SU-DHL-6 (cell line): ENCODE measurements around the gene ANGPTL2.

Experiments used
- H2AFZ ChIP-seq: fragments of 200-600 bp; sonication (generic); 2 replicates; pipeline ENCODE4 v1.6.1; 2014; ENCODE audit warnings: low read depth, mild to moderate bottlenecking, moderate library complexity, mixed read lengths, antibody characterized with exemption, low read length; ENCODE audit not compliant: severe bottlenecking
- H3F3A ChIP-seq: fragments of 200-600 bp; shearing (Covaris generic); 2 replicates; pipeline ENCODE4 v1.6.0; 2016; ENCODE audit warnings: antibody characterized with exemption, mild to moderate bottlenecking; ENCODE audit not compliant: insufficient read depth
- H3K27ac ChIP-seq: fragments of 200-600 bp; sonication (generic); 2 replicates; pipeline ENCODE4 v1.5.1; 2016; ENCODE audit warnings: low read depth, mild to moderate bottlenecking, low read length, moderate library complexity, mixed read lengths
- H3K27me3 ChIP-seq: fragments of 200-600 bp; sonication (generic), shearing (Covaris generic); 2 replicates; pipeline ENCODE4 v1.6.0; 2014; ENCODE audit warnings: mild to moderate bottlenecking, low read length
- H3K36me3 ChIP-seq: fragments of 200-600 bp; sonication (generic); 2 replicates; pipeline ENCODE4 v1.6.1; 2014; ENCODE audit warnings: mild to moderate bottlenecking, low read length, mixed read lengths
- H3K4me2 ChIP-seq: fragments of 300-600, 200-600 bp; shearing (Covaris generic), sonication (generic); 2 replicates; pipeline ENCODE4 v1.6.0; 2014; ENCODE audit warnings: low read length, low read depth, mild to moderate bottlenecking; ENCODE audit not compliant: poor library complexity, severe bottlenecking
- H3K4me3 ChIP-seq: fragments of 200-600 bp; sonication (generic); 2 replicates; pipeline ENCODE4 v1.5.1; 2014; ENCODE audit warnings: antibody characterized with exemption, low read length, mild to moderate bottlenecking, mixed read lengths; ENCODE audit not compliant: insufficient read depth, poor library complexity, severe bottlenecking
- H3K79me2 ChIP-seq: fragments of 200-600 bp; sonication (generic); 2 replicates; pipeline ENCODE4 v1.6.1; 2014; ENCODE audit warnings: mild to moderate bottlenecking, low read length, moderate library complexity; ENCODE audit not compliant: insufficient read depth
- H3K9ac ChIP-seq: fragments of 200-600 bp; sonication (generic); 2 replicates; pipeline ENCODE4 v1.7.0; 2014; ENCODE audit warnings: mild to moderate bottlenecking, low read length
- H3K9me2 ChIP-seq: fragments of 200-600 bp; sonication (generic); replicated peaks from 2 replicates; pipeline ENCODE4 v1.6.1; 2014; ENCODE audit warnings: low read length; ENCODE audit not compliant: insufficient read depth
- H3K9me3 ChIP-seq: fragments of 200-600 bp; sonication (generic); 2 replicates; pipeline ENCODE4 v1.6.1; 2014; ENCODE audit warnings: low read length, mixed read lengths; ENCODE audit not compliant: insufficient read depth
- H4K20me1 ChIP-seq: fragments of 200-600 bp; sonication (generic); 2 replicates; pipeline ENCODE4 v1.6.1; 2014; ENCODE audit warnings: low read depth, mild to moderate bottlenecking, antibody characterized with exemption, low read length, moderate library complexity, mixed read lengths
- CTCF ChIP-seq: fragments of 200-600 bp; sonication (generic); IDR thresholded peaks from one replicate; pipeline ENCODE4 v1.5.1; 2017; ENCODE audit warnings: antibody characterized with exemption, mild to moderate bottlenecking, low read length, moderate library complexity; ENCODE audit not compliant: insufficient read depth, poor library complexity, severe bottlenecking
- EZH2phosphoT487 ChIP-seq: fragments of 200-600 bp; sonication (generic), shearing (Covaris generic); conservative IDR thresholded peaks from 2 replicates; pipeline ENCODE4 v1.6.1; 2018; ENCODE audit warnings: mild to moderate bottlenecking, antibody characterized with exemption, low read length, moderate library complexity, mixed read lengths

ANGPTL2 gene

GRCh38 chr9:127135056-127135745 is 12.8 kb upstream of the ANGPTL2 start:
- Histone ChIP-seq H3K27me3 (no peaks in the 10 kb centered on the region), H2AFZ (no peak overlapping the region), H4K20me1 (no peaks in the 10 kb centered on the region), H3K9ac (no peak overlapping the region), H3K79me2 (no peaks in the 10 kb centered on the region), H3K4me3 (no peak overlapping the region), H3K36me3 (no peaks in the 10 kb centered on the region), H3K9me3 (no peaks in the 10 kb centered on the region), H3K9me2 (no peaks in the 10 kb centered on the region), H3K4me2 (no peak overlapping the region), H3K27ac (no peak overlapping the region), H3F3A (no peaks in the 10 kb centered on the region)
- TF ChIP-seq EZH2phosphoT487 = no peak
- no peak for TF ChIP-seq CTCF

GRCh38 chr9:127133739-127134167 is 11.3 kb upstream of the ANGPTL2 start:
- Histone ChIP-seq H3K79me2 (no peaks in the 10 kb centered on the region), H3K27ac (no peak overlapping the region), H3F3A (no peaks in the 10 kb centered on the region), H2AFZ (no peak overlapping the region), H3K4me2 (no peak overlapping the region), H3K9me2 (no peaks in the 10 kb centered on the region), H3K36me3 (no peaks in the 10 kb centered on the region), H3K4me3 (no peak overlapping the region), H4K20me1 (no peaks in the 10 kb centered on the region), H3K27me3 (no peaks in the 10 kb centered on the region), H3K9me3 (no peaks in the 10 kb centered on the region), H3K9ac (no peak overlapping the region)
- no peak for TF ChIP-seq CTCF
- no peak for TF ChIP-seq EZH2phosphoT487

- H3K4me3 ChIP-seq = no peak overlapping the region
- H3K36me3 ChIP-seq = no peaks in the 10 kb centered on the region
- H4K20me1 ChIP-seq = no peaks in the 10 kb centered on the region
- no peaks in the 10 kb centered on the region for H3K27me3 ChIP-seq
- no peaks in the 10 kb centered on the region for H3K9me2 ChIP-seq
- H3K4me2 ChIP-seq = no peak overlapping the region
- H3K79me2 ChIP-seq = no peaks in the 10 kb centered on the region
- no peak for TF ChIP-seq EZH2phosphoT487
- no peak overlapping the region for H2AFZ ChIP-seq
- H3K27ac ChIP-seq = no peak overlapping the region
- H3K9ac ChIP-seq = no peak overlapping the region
- H3F3A ChIP-seq = no peaks in the 10 kb centered on the region
- H3K9me3 ChIP-seq = no peaks in the 10 kb centered on the region
Measured at GRCh38 chr9:127132921-127133647, 10.6 kb upstream of the ANGPTL2 start.

GRCh38 chr9:127132375-127132774 is 9.9 kb upstream of the ANGPTL2 start:
- Histone ChIP-seq H3K9me2 (no peaks in the 10 kb centered on the region), H3K27ac (no peak overlapping the region), H3F3A (no peaks in the 10 kb centered on the region), H3K4me3 (no peak overlapping the region), H3K36me3 (no peaks in the 10 kb centered on the region), H3K79me2 (no peaks in the 10 kb centered on the region), H3K4me2 (no peak overlapping the region), H3K9ac (no peak overlapping the region), H3K9me3 (no peaks in the 10 kb centered on the region), H2AFZ (no peak overlapping the region), H3K27me3 (no peaks in the 10 kb centered on the region), H4K20me1 (no peaks in the 10 kb centered on the region)
- no peak for TF ChIP-seq EZH2phosphoT487
- TF ChIP-seq CTCF = no peak
